ENCODE measurements around the gene ERC2. TPM values are rescaled to one million over a fixed set of nuclear protein-coding genes. Genes with fewer than 3 reads are reported as not detected.

Gene ERC2
- total and polyA plus RNA-seq, 2 donors (not counting 3 experiments of a cell fraction or from before 2014, with no cell fraction given) = 5.6 to 15.5 TPM

DNA sequence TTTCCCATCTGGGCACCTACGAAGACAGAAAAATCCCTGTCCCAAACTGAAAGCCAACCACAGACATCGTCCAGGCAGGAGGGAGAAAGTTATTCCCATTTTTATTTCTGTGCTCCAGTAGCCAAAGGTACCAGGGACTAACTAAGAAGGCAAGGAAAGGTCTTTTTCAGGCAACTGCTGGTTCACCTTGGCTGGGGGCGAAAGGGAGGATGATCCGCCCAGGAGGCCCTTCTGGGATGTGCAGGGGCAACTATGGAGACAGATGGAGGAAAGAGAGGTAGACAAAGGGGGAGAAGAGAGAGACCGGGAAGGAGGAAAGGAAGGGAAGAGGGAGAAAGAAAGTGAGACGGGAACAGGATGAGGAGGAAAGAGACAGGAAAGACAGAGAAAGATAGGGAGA, 994.5 kb downstream of the ERC2 start:
- FAIRE-seq (no peak), DNase-seq (ENCODE audit: low read depth, low spot score) (no peak)
- Histone ChIP-seq H3K27me3 (ENCODE audit: control insufficient read depth in 2 of 2, insufficient read depth in 2 of 2, low read length in 2 of 2) (peaks cover 0 to 10% of the 10 kb centered on the region in 2 experiments), H3K79me2 (ENCODE audit: control insufficient read depth, insufficient read depth, low read length) (no peaks in the 10 kb centered on the region), H4K20me1 (replicated peaks; ENCODE audit: control insufficient read depth, extremely low read depth, insufficient read depth, low read length) (no peaks in the 10 kb centered on the region), H3K4me1 (ENCODE audit: control insufficient read depth, extremely low read depth, insufficient read depth, low read length) (no peaks in the 10 kb centered on the region), H3K9me3 (replicated peaks; ENCODE audit: control insufficient read depth, insufficient read depth, low read length) (no peaks in the 10 kb centered on the region), H3K9ac (replicated peaks; ENCODE audit: extremely low read depth, insufficient read depth, low read length) (no peak overlapping the region), H3K4me3 (replicated peaks in 1 of 3; ENCODE audit: insufficient read depth in 1 of 3, low read depth in 1 of 3, low read length in 3 of 3) (no peak overlapping the region), H2AFZ (ENCODE audit: low read depth, low read length) (no peak overlapping the region), H3K4me2 (ENCODE audit: insufficient read depth, low read length) (no peak overlapping the region), H3K9me1 (replicated peaks; ENCODE audit: control insufficient read depth, extremely low read depth, insufficient read depth, low read length) (no peaks in the 10 kb centered on the region), H3K36me3 (ENCODE audit: control insufficient read depth in 2 of 2, extremely low read depth in 1 of 2, insufficient read depth in 2 of 2, low read length in 2 of 2) (no peaks in the 10 kb centered on the region), H3K27ac (ENCODE audit: insufficient read depth, low read depth, low read length) (no peak overlapping the region)
- CTCF ChIA-PET = interaction anchor here (0.6 kb wide), 1 partner anchor 552 kb away, joined by 4 read pairs; no protein-coding TSS in a partner anchor
- TF ChIP-seq POLR2AphosphoS5 (IDR thresholded peaks at IDR 0.05; ENCODE audit: insufficient read depth, low read depth, low read length) (no peak), GATA2 (IDR thresholded peaks at IDR 0.05; ENCODE audit: insufficient read depth, insufficient read length, low read depth, low read length) (no peak), FOS (IDR thresholded peaks at IDR 0.05; ENCODE audit: borderline replicate concordance, insufficient read depth, low read length) (no peak), MAX (IDR thresholded peaks at IDR 0.05; ENCODE audit: insufficient read depth, insufficient read length) (no peak), EZH2 (IDR thresholded peaks at IDR 0.05; ENCODE audit: borderline replicate concordance, low read depth, low read length, severe bottlenecking) (no peak), POLR2A (IDR thresholded peaks at IDR 0.05; ENCODE audit: low read depth, low read length) (no peak), JUN (IDR thresholded peaks at IDR 0.05; ENCODE audit: borderline replicate concordance, insufficient read depth, insufficient read length, low read depth) (no peak), MYC (IDR thresholded peaks at IDR 0.05; ENCODE audit: low read depth, low read length) (no peak)
- TF ChIP-seq, protein P1, sequence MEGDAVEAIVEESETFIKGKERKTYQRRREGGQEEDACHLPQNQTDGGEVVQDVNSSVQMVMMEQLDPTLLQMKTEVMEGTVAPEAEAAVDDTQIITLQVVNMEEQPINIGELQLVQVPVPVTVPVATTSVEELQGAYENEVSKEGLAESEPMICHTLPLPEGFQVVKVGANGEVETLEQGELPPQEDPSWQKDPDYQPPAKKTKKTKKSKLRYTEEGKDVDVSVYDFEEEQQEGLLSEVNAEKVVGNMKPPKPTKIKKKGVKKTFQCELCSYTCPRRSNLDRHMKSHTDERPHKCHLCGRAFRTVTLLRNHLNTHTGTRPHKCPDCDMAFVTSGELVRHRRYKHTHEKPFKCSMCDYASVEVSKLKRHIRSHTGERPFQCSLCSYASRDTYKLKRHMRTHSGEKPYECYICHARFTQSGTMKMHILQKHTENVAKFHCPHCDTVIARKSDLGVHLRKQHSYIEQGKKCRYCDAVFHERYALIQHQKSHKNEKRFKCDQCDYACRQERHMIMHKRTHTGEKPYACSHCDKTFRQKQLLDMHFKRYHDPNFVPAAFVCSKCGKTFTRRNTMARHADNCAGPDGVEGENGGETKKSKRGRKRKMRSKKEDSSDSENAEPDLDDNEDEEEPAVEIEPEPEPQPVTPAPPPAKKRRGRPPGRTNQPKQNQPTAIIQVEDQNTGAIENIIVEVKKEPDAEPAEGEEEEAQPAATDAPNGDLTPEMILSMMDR (IDR thresholded peaks at IDR 0.05; ENCODE audit: extremely low read depth in 1 of 2, insufficient read depth in 1 of 2, low read depth in 1 of 2, low read length in 2 of 2) = no peak
- no TSS peak for BruUV-seq (replicated peaks)
- intact Hi-C loops (cut with micrococcal nuclease) = no loop called here
- dilution Hi-C loops (cut with MboI; ENCODE audit: extremely low pct_ligation_motif_present, low sequenced_read_pairs) = no loop called here
- POLR2A ChIA-PET = no interaction called here
